DND-41 (cell line): ENCODE measurements around the gene PADI3.

Experiments used
- ATAC-seq: fragments of 200-7000 bp; cut with Tn5 transposase; 3 replicates; pipeline ENCODE4 v1.9.1; 2021; ENCODE audit warnings: low read depth; ENCODE audit not compliant: insufficient read depth
- DNase-seq: peaks from one replicate; pipeline ENCODE4 v3.0.0-alpha.2; 2020
- H2AFZ ChIP-seq: 2 replicates; pipeline ENCODE4 v1.6.0; 2012; ENCODE audit warnings: low read depth, low read length
- H3K27ac ChIP-seq: 2 replicates; pipeline ENCODE4 v1.5.1; 2012; ENCODE audit warnings: low read length, inconsistent platforms
- H3K27me3 ChIP-seq: fragments of 200-600 bp; sonication (generic); 2 replicates; pipeline ENCODE4 v1.6.0; 2012; ENCODE audit warnings: low read length, mild to moderate bottlenecking, inconsistent platforms; ENCODE audit not compliant: insufficient read depth, poor library complexity
- H3K36me3 ChIP-seq: 2 replicates; pipeline ENCODE4 v1.5.1; 2012; ENCODE audit warnings: low read length, inconsistent platforms; ENCODE audit not compliant: insufficient read depth
- H3K4me1 ChIP-seq: 2 replicates; pipeline ENCODE4 v1.5.1; 2012; ENCODE audit warnings: mild to moderate bottlenecking, low read length; ENCODE audit not compliant: insufficient read depth
- H3K4me2 ChIP-seq: 2 replicates; pipeline ENCODE4 v1.6.0; 2012; ENCODE audit warnings: mild to moderate bottlenecking, moderate library complexity, low read length, inconsistent platforms; ENCODE audit not compliant: insufficient read depth
- H3K4me3 ChIP-seq, 2 experiments: fragments of 200-600 bp in 1 of 2; shearing (Covaris generic) in 1 of 2; 2 replicates each; pipeline ENCODE4 v1.5.1; 2012 to 2016; ENCODE audit warnings: inconsistent platforms in 2 of 2, low read length in 2 of 2, mild to moderate bottlenecking in 2 of 2, low read depth in 1 of 2, moderate library complexity in 1 of 2
- H3K79me2 ChIP-seq: 2 replicates; pipeline ENCODE4 v1.6.0; 2012; ENCODE audit warnings: low read length, inconsistent platforms; ENCODE audit not compliant: insufficient read depth
- H3K9ac ChIP-seq: 2 replicates; pipeline ENCODE4 v1.6.0; 2012; ENCODE audit warnings: low read depth, mild to moderate bottlenecking, inconsistent platforms, low read length, moderate library complexity
- H3K9me3 ChIP-seq: 2 replicates; pipeline ENCODE4 v1.5.1; 2012; ENCODE audit warnings: low read length, moderate library complexity, mild to moderate bottlenecking, inconsistent platforms; ENCODE audit not compliant: insufficient read depth, severe bottlenecking
- H4K20me1 ChIP-seq: 2 replicates; pipeline ENCODE4 v1.6.0; 2012; ENCODE audit warnings: low read length; ENCODE audit not compliant: insufficient read depth
- CTCF ChIP-seq: IDR thresholded peaks from 2 replicates; pipeline ENCODE4 v1.5.1; 2012; ENCODE audit warnings: borderline replicate concordance, low read length, moderate library complexity, mild to moderate bottlenecking; ENCODE audit not compliant: poor library complexity, severe bottlenecking; ENCODE audit errors: extremely low read depth
- EZH2 ChIP-seq: IDR thresholded peaks from 3 replicates; pipeline ENCODE4 v1.6.1; 2012; ENCODE audit warnings: borderline replicate concordance, low read depth, mild to moderate bottlenecking, moderate library complexity, low read length, inconsistent platforms; ENCODE audit not compliant: severe bottlenecking

PADI3 gene

GRCh38 chr1:17314491-17314971 is 65.6 kb downstream of the PADI3 start:
- Histone ChIP-seq H2AFZ (no peak overlapping the region), H3K4me3 (no peak overlapping the region), H3K79me2 (no peaks in the 10 kb centered on the region), H3K9me3 (no peaks in the 10 kb centered on the region), H3K9ac (no peak overlapping the region), H4K20me1 (no peaks in the 10 kb centered on the region), H3K27ac (no peak overlapping the region), H3K36me3 (no peaks in the 10 kb centered on the region), H3K4me2 (no peak overlapping the region), H3K4me1 (no peaks in the 10 kb centered on the region), H3K27me3 (peaks cover 9% of the 10 kb centered on the region)
- no peak for ATAC-seq
- DNase-seq: no peak
- TF ChIP-seq CTCF: no peak
- TF ChIP-seq EZH2: no peak

DNA sequence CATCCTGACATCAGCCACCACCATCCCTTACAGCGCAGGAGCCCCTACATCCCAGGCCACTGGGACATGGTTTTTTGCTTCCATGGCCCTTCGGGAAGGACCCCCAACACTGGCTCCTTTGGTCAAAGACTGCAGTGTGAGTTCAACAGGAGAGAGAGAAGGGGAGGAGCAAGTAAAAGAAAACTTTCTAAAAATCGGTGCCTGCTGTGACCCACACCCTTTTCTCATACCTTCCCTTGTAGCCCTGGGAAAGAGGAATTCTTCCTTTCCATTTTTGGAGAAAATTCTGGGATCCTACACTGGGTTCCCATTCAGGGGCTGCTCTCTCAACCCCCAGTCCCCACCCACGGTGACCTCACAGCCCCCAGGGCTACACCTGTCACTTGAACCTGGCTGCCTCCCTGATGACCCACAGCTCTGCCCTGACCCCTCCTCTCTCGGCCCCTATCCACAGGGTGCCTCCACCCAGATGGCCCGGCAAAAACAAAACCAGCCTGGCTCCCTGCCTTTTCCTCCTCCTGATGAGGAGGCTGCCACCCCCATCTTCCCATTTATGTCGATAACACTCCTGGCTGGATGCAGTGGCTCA is 66.7 kb downstream of the PADI3 start:
- Histone ChIP-seq H3K4me1 (no peaks in the 10 kb centered on the region), H2AFZ (no peak overlapping the region), H3K27me3 (no peaks in the 10 kb centered on the region), H3K4me3 (no peak overlapping the region), H3K9me3 (no peaks in the 10 kb centered on the region), H3K9ac (no peak overlapping the region), H3K4me2 (no peak overlapping the region), H3K79me2 (no peaks in the 10 kb centered on the region), H3K27ac (no peak overlapping the region), H3K36me3 (no peaks in the 10 kb centered on the region), H4K20me1 (no peaks in the 10 kb centered on the region)
- DNase-seq (no peak), ATAC-seq (no peak)
- TF ChIP-seq CTCF (no peak), EZH2 (no peak)

GRCh38 chr1:17316704-17317103 is 67.8 kb downstream of the PADI3 start:
- Histone ChIP-seq H3K4me1 (no peaks in the 10 kb centered on the region), H2AFZ (no peak overlapping the region), H3K4me3 (no peak overlapping the region), H3K9ac (no peak overlapping the region), H3K4me2 (no peak overlapping the region), H3K9me3 (no peaks in the 10 kb centered on the region), H3K79me2 (no peaks in the 10 kb centered on the region), H3K27ac (no peak overlapping the region), H3K36me3 (no peaks in the 10 kb centered on the region), H3K27me3 (no peaks in the 10 kb centered on the region), H4K20me1 (no peaks in the 10 kb centered on the region)
- ATAC-seq (no peak), DNase-seq (no peak)
- TF ChIP-seq EZH2 (no peak), CTCF (no peak)

GRCh38 chr1:17318262-17318661 is 69.4 kb downstream of the PADI3 start:
- no peaks in the 10 kb centered on the region for H3K4me1 ChIP-seq
- H3K27ac ChIP-seq: no peak overlapping the region
- H3K4me2 ChIP-seq: no peak overlapping the region
- no peaks in the 10 kb centered on the region for H3K9me3 ChIP-seq
- no peaks in the 10 kb centered on the region for H3K36me3 ChIP-seq
- no peak for TF ChIP-seq EZH2
- no peak for TF ChIP-seq CTCF
- H3K4me3 ChIP-seq: no peak overlapping the region
- DNase-seq (no peak), ATAC-seq (no peak)
- H2AFZ ChIP-seq: no peak overlapping the region
- no peaks in the 10 kb centered on the region for H3K27me3 ChIP-seq
- H4K20me1 ChIP-seq: no peaks in the 10 kb centered on the region
- no peak overlapping the region for H3K9ac ChIP-seq
- no peaks in the 10 kb centered on the region for H3K79me2 ChIP-seq
